Measurements from ENCODE around the gene ARSI. TPM values are rescaled to one million over a fixed set of nuclear protein-coding genes. Genes with fewer than 3 reads are reported as not detected.

Gene ARSI
- total and polyA plus RNA-seq, 2 of the 4 experiments (the other 2 are of a cell fraction): 14.8 to 15.2 TPM

DNA sequence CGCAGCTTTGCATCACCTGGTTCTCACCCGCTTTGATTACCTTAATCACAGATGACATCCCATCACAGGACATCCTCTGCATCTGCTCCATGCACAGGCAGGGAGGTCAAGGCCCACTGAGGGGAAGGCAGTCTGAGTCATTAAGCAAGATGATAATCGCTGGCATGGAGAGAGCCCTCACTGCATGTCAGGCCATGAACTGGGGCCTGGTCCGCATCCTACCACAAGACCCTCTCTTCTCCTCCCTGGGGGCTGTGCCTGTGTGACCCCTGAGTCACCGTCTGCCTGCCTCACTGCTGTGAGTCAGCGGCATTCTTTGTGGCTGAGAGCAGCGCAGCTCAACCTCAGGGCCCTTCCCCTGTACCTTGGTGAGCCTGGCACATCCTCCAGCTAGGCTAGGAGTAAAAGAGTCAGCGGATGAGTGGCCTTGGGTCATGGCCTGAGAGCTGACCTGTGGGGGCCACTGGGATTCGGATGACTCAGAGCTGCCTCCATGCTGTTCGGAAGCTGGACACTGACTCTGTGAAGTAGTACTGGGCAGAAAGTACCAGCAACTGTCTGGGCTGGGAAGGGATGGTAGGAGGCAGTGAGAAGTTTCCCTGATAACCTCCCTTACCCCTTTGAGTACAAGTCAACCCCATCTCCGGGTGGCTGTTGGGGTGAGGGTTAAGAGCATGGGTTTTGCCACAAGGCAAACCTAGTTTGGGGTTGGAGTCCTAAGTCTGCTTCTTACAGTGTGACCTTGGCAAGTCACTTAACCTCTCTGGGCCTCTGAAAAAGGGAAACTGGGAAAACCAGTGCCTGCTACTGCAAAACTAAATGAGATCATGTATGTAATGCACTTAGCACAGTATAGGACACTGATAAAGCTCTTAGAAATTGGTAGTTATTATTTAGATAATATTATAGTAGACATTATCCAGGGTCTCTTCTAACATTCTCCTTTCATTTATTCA, 14.6 kb upstream of the ARSI start:
- Histone ChIP-seq H3K23ac (ENCODE audit: low read depth, low read length) (peak overlapping the region; percentile 96), H3K9me3 (ENCODE audit: control insufficient read depth, insufficient read depth, low read length) (no peaks in the 10 kb centered on the region), H3K79me1 (ENCODE audit: low read depth in 1 of 2, low read length in 2 of 2) (peaks cover 0 to 8% of the 10 kb centered on the region in 2 experiments; a peak in 2 of 4 replicates), H3K27me3 (ENCODE audit: control insufficient read depth, insufficient read depth, low read length) (no peaks in the 10 kb centered on the region), H3K27ac (ENCODE audit: insufficient read depth, low read length) (peak overlapping the region; percentile 88), H3K4me3 (ENCODE audit: insufficient read depth, low read depth, low read length) (no peak overlapping the region), H2BK5ac (ENCODE audit: low read depth, low read length, poor library complexity, severe bottlenecking) (peak overlapping the region; percentile 97), H3K56ac (ENCODE audit: extremely low read depth, insufficient read depth, low read length) (peak overlapping the region; percentile 93), H3K9me1 (ENCODE audit: insufficient read depth, low read length) (peaks cover 38% of the 10 kb centered on the region), H3K18ac (ENCODE audit: low read depth, low read length) (peak overlapping the region; percentile 90), H3K4me1 (ENCODE audit: control insufficient read depth, insufficient read depth, low read length) (peaks cover 36% of the 10 kb centered on the region), H2BK15ac (ENCODE audit: low read depth, low read length) (peak overlapping the region; percentile 97), H2BK120ac (ENCODE audit: low read depth, low read length) (peak overlapping the region; percentile 97), H4K5ac (ENCODE audit: low read depth, low read length) (peak overlapping the region; percentile 86), H3K9ac (ENCODE audit: low read depth, low read length) (peak overlapping the region; percentile 26), H4K20me1 (ENCODE audit: insufficient read depth, low read length) (peaks cover 5% of the 10 kb centered on the region; the same call in 1 of the 2 replicates), H2AK5ac (ENCODE audit: low read depth, low read length) (peak overlapping the region; percentile 92), H2AK9ac (replicated peaks; ENCODE audit: low read depth, low read length, poor library complexity) (peak overlapping the region; percentile 95), H2BK20ac (ENCODE audit: low read depth, low read length) (peak overlapping the region; percentile 99), H3K4me2 (ENCODE audit: low read depth, low read length) (peak overlapping the region; percentile 13; the same call in 1 of the 2 replicates), H3K4ac (ENCODE audit: low read depth, low read length) (peak overlapping the region; percentile 99), H4K91ac (ENCODE audit: insufficient read depth, low read depth, low read length) (peak overlapping the region; percentile 97), H2AFZ (replicated peaks; ENCODE audit: low read length, poor library complexity) (peak overlapping the region; percentile 78), H3K36me3 (ENCODE audit: control insufficient read depth, insufficient read depth, low read length) (no peaks in the 10 kb centered on the region), H4K8ac (ENCODE audit: low read depth in 2 of 2, low read length in 2 of 2) (peak overlapping the region; percentile 78 to 97), H3K14ac (replicated peaks; ENCODE audit: low read depth, low read length) (peak overlapping the region; percentile 97)
- POLR2A ChIA-PET (ENCODE audit: unreplicated experiment): no interaction called here
- CTCF ChIA-PET: interaction anchor here (0.6 to 1.5 kb wide), 3 partner anchors 11 to 60 kb away, joined by 3 to 5 read pairs (median 3); no protein-coding TSS in a partner anchor
- no TSS peak for BruUV-seq (replicated peaks)
- dilution Hi-C loops (cut with HindIII; ENCODE audit: low sequenced_read_pairs, unreplicated experiment) (no loop called here), intact Hi-C loops (cut with micrococcal nuclease) (no loop called here), in situ Hi-C loops (cut with MboI; ENCODE audit: low sequenced_read_pairs) (no loop called here)
- DNase-seq: peak; percentile 95
- peak; percentile 89 for ATAC-seq (ENCODE audit: low read depth)
- no CpG with 5 or more reads among the region's 11 CpGs for WGBS, 2 experiments (ENCODE audit: extremely low coverage in 2 of 2, insufficient read length in 1 of 2)
- TF ChIP-seq CEBPB (IDR thresholded peaks at IDR 0.05; ENCODE audit: low read depth, low read length) (0 out of 2 replicates have a peak, but pooled peaks have one; percentile 9), CTCF (conservative IDR thresholded peaks at IDR 0.05; ENCODE audit: low read depth, low read length) (no peak), RFX5 (IDR thresholded peaks at IDR 0.05; ENCODE audit: low read depth, low read length) (no peak), CHD1 (IDR thresholded peaks at IDR 0.05; ENCODE audit: low read depth, low read length) (no peak), USF2 (IDR thresholded peaks at IDR 0.05; ENCODE audit: low read depth, low read length) (no peak), NFE2L2 (IDR thresholded peaks at IDR 0.05; ENCODE audit: low read depth, low read length) (peak; percentile 59; the same call in 1 of the 2 replicates), FOS (IDR thresholded peaks at IDR 0.05; ENCODE audit: low read depth, low read length) (peak; percentile 99), RCOR1 (IDR thresholded peaks at IDR 0.05; ENCODE audit: insufficient replicate concordance, low read length) (peak; percentile 61), MXI1 (IDR thresholded peaks at IDR 0.05; ENCODE audit: borderline replicate concordance, low read depth, low read length) (no peak), POLR2A (IDR thresholded peaks at IDR 0.05; ENCODE audit: low read depth, low read length) (no peak), MAZ (IDR thresholded peaks at IDR 0.05; ENCODE audit: borderline replicate concordance, low read depth, low read length) (peak; percentile 98), MAFK (IDR thresholded peaks at IDR 0.05; ENCODE audit: low read depth, low read length) (no peak; the same call in 1 of the 2 replicates), RAD21 (IDR thresholded peaks at IDR 0.05; ENCODE audit: low read length) (peak; percentile 2; the same call in 1 of the 2 replicates), BHLHE40 (IDR thresholded peaks at IDR 0.05; ENCODE audit: low read depth, low read length) (peak; percentile 73), SMC3 (IDR thresholded peaks at IDR 0.05; ENCODE audit: low read depth, low read length) (no peak)
